ENCODE results near the gene SDHC. TPM values are rescaled to one million over a fixed set of nuclear protein-coding genes. Genes with fewer than 3 reads are reported as not detected.

The SDHC gene
- total and polyA plus RNA-seq, 2 experiments from 2014 or later: 84.4 to 107 TPM

DNA sequence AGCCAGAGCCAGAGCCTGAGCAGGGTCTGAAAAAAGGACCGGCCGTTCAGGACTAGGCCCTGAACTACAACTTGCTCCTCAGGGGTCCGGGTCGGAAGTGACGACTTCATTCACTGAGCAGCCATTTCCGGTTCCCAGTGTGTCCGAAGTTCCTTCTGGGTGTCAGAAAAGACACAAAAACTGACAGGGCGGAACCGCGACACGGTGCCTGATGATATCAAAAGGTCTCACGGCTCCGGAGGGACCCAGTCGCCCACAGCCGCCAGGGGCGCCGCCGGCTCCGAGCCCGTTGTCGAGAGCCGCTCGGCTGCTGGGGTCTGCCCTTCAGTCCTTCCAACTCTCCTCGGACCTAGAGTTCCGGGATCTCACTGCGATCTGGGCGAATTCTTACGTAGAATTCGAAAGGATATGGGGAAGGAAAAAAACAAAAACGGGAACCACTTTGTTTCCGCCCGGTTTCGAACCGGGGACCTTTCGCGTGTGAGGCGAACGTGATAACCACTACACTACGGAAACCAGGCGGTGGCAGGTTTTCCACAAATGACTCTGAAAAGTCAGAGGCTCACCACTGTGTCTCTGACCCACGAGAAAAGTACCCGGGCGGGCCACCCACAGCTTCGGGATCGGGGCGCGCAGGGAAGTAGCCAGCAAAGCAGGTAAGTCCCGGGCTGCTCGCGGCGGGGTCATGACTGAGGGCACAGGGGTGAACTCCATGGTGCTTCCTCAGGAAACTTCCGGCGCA is 85.2 kb downstream of the SDHC start:
- peak; percentile 94 for DNase-seq (ENCODE audit: low spot score)
- Histone ChIP-seq H3K79me2 (replicated peaks; ENCODE audit: insufficient read depth) (no peaks in the 10 kb centered on the region), H3K27ac (ENCODE audit: low read depth) (peak overlapping the region; percentile 96), H3K27me3 (ENCODE audit: insufficient read depth) (no peaks in the 10 kb centered on the region), H3K9me2 (ENCODE audit: insufficient read depth) (no peaks in the 10 kb centered on the region), H3K36me3 (ENCODE audit: insufficient read depth) (no peaks in the 10 kb centered on the region), H2AFZ (peak overlapping the region; percentile 100), H4K20me1 (replicated peaks; ENCODE audit: insufficient read depth) (no peaks in the 10 kb centered on the region), H3K4me3 (peak overlapping the region; percentile 100), H3K4me1 (ENCODE audit: insufficient read depth) (peaks cover 5% of the 10 kb centered on the region; the same call in 1 of the 2 replicates), H3F3A (replicated peaks; ENCODE audit: low read depth) (peaks cover 23% of the 10 kb centered on the region), H3K4me2 (peak overlapping the region; percentile 86)
- TF ChIP-seq STAT1 (IDR thresholded peaks at IDR 0.05; ENCODE audit: unreplicated experiment): no peak
- TF ChIP-seq, protein P1, sequence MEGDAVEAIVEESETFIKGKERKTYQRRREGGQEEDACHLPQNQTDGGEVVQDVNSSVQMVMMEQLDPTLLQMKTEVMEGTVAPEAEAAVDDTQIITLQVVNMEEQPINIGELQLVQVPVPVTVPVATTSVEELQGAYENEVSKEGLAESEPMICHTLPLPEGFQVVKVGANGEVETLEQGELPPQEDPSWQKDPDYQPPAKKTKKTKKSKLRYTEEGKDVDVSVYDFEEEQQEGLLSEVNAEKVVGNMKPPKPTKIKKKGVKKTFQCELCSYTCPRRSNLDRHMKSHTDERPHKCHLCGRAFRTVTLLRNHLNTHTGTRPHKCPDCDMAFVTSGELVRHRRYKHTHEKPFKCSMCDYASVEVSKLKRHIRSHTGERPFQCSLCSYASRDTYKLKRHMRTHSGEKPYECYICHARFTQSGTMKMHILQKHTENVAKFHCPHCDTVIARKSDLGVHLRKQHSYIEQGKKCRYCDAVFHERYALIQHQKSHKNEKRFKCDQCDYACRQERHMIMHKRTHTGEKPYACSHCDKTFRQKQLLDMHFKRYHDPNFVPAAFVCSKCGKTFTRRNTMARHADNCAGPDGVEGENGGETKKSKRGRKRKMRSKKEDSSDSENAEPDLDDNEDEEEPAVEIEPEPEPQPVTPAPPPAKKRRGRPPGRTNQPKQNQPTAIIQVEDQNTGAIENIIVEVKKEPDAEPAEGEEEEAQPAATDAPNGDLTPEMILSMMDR (conservative IDR thresholded peaks at IDR 0.05; ENCODE audit: low read depth in 2 of 2): peak in 1 of 2 experiments; percentile 38; a peak in 2 of 4 replicates
- no peak for TF ChIP-seq ZNF114 (CRISPR knock-in tag; IDR thresholded peaks at IDR 0.05)
- TF ChIP-seq ETS1 (IDR thresholded peaks at IDR 0.05): peak; percentile 51; the same call in 1 of the 2 replicates
- no peak for TF ChIP-seq EZH2phosphoT487 (IDR thresholded peaks at IDR 0.05; ENCODE audit: unreplicated experiment)
- TF ChIP-seq POLR2AphosphoS5 (IDR thresholded peaks at IDR 0.05; ENCODE audit: low read depth): peak; percentile 86
- TF ChIP-seq NANOG (IDR thresholded peaks at IDR 0.05; ENCODE audit: borderline replicate concordance): peak; percentile 31; the same call in 1 of the 2 replicates
- peak; percentile 85 for TF ChIP-seq CREB1 (CRISPR knock-in tag; IDR thresholded peaks at IDR 0.05; ENCODE audit: low read depth)
- Mint-ChIP-seq H3K27ac (peak overlapping the region; percentile 99), H3K27me3 (ENCODE audit: insufficient read depth, low read depth, poor library complexity) (peaks cover 19% of the 10 kb centered on the region), H3K36me3 (ENCODE audit: low read depth) (peaks cover 3% of the 10 kb centered on the region; the same call in 2 of the 3 replicates), H3K9me3 (peaks cover 9% of the 10 kb centered on the region; the same call in 2 of the 3 replicates), H3K4me3 (peak overlapping the region; percentile 93), H3K4me1 (peaks cover 4% of the 10 kb centered on the region; the same call in 2 of the 3 replicates)
- ATAC-seq: peak; percentile 83

DNA sequence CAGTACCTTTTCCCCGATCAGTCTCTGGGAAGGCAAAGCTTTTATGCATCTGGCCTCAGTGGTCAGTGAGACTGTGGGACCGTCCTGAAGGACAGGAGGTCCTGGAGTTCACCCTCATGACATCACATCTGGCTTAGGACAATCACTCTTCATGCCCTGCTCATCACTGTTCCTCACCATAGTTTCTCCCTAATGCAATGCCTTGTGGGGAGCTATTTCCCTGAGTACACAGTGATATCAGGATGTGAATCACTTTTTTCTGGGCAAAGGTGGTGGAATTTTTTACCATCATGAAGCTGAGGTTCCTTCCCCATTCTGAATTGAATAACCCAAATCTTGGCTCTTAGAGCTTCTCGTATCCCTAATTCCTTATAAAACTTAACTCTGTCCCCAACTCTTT is 88.3 kb downstream of the SDHC start:
- H3K4me2 ChIP-seq: no peak overlapping the region
- peaks cover 9% of the 10 kb centered on the region; the same call in 2 of the 3 replicates for H3K9me3 Mint-ChIP-seq
- no peak overlapping the region for H3K4me3 Mint-ChIP-seq
- H3K79me2 ChIP-seq (replicated peaks; ENCODE audit: insufficient read depth): no peaks in the 10 kb centered on the region
- no peak overlapping the region for H3K27ac ChIP-seq (ENCODE audit: low read depth)
- H3K27me3 Mint-ChIP-seq (ENCODE audit: insufficient read depth, low read depth, poor library complexity): peaks cover 19% of the 10 kb centered on the region
- no peaks in the 10 kb centered on the region for H3K9me2 ChIP-seq (ENCODE audit: insufficient read depth)
- no peak overlapping the region for H3K27ac Mint-ChIP-seq
- H3K4me3 ChIP-seq: no peak overlapping the region
- H3K36me3 Mint-ChIP-seq (ENCODE audit: low read depth): peaks cover 3% of the 10 kb centered on the region; the same call in 2 of the 3 replicates
- peaks cover 7% of the 10 kb centered on the region; the same call in 1 of the 2 replicates for H3K4me1 ChIP-seq (ENCODE audit: insufficient read depth)
- ATAC-seq (no peak), DNase-seq (ENCODE audit: low spot score) (no peak)
- peaks cover 8% of the 10 kb centered on the region for H3K4me1 Mint-ChIP-seq
- peaks cover 21% of the 10 kb centered on the region for H3F3A ChIP-seq (replicated peaks; ENCODE audit: low read depth)
- no peaks in the 10 kb centered on the region for H4K20me1 ChIP-seq (replicated peaks; ENCODE audit: insufficient read depth)
- no peak overlapping the region for H2AFZ ChIP-seq
- H3K27me3 ChIP-seq (ENCODE audit: insufficient read depth): no peaks in the 10 kb centered on the region
- H3K36me3 ChIP-seq (ENCODE audit: insufficient read depth): no peaks in the 10 kb centered on the region
- TF ChIP-seq JUNB (IDR thresholded peaks at IDR 0.05; ENCODE audit: unreplicated experiment) (no peak), ZNF462 (CRISPR knock-in tag; IDR thresholded peaks at IDR 0.05) (no peak), STAT1 (IDR thresholded peaks at IDR 0.05; ENCODE audit: unreplicated experiment) (no peak), NANOG (IDR thresholded peaks at IDR 0.05; ENCODE audit: borderline replicate concordance) (no peak)

Data from GM23338 (cell line).